Right ventricle myocardium superior (tissue), 1 donor: ENCODE data around the gene TRA2A. TPM values are rescaled to one million over a fixed set of nuclear protein-coding genes. Genes with fewer than 3 reads are reported as not detected.

ENCODE experiments used
- ATAC-seq: fragments of 200-7000 bp; cut with Tn5 transposase; one replicate; pipeline ENCODE4 v1.9.1; 2020; ENCODE audit warnings: mild to moderate bottlenecking; ENCODE audit not compliant: poor library complexity
- DNase-seq: peaks from one replicate; pipeline ENCODE4 v3.0.0-alpha.2; 2020
- intact Hi-C: fragments of 100-400 bp; cut with DNase I; formaldehyde crosslinking; loops from one replicate; pipeline ENCODE4 v1.11.2; 2022
- total RNA-seq: library from RNA; stranded (reverse); fragmentation: NEBNext Ultra II Directional; extraction: Animal tissue kit (Norgen Biotek cat#: 25700); gene quantifications from one replicate; pipeline ENCODE4 v1.2.1, GENCODE V29; 2021
- donor health status: DM: no; HTN: yes; CAD: no; lungs with severe emphysema.

The TRA2A gene
- total RNA-seq, 1 donor from 2014 or later: 25.0 TPM

- ATAC-seq (no peak), DNase-seq (no peak)
- intact Hi-C loops: no loop called here
Observed at GRCh38 chr7:23472956-23473843, 58.6 kb downstream of the TRA2A start.

- ATAC-seq (no peak), DNase-seq (no peak)
- intact Hi-C loops: no loop called here
Observed at GRCh38 chr7:23472556-23472955, 59.2 kb downstream of the TRA2A start.

- ATAC-seq (no peak), DNase-seq (no peak)
- intact Hi-C loops: no loop called here
Observed at GRCh38 chr7:23472046-23472445, 59.7 kb downstream of the TRA2A start.

- ATAC-seq: no peak
- intact Hi-C loops: no loop called here
- no peak for DNase-seq
Observed at GRCh38 chr7:23471106-23471859, 60.5 kb downstream of the TRA2A start.

- DNase-seq (no peak), ATAC-seq (no peak)
- intact Hi-C loops: no loop called here
Observed at GRCh38 chr7:23470330-23471105, 61.3 kb downstream of the TRA2A start, which contains the start of gene IGF2BP3. IGF2BP3 (minus strand) TSS chr7:23470491; CDS start chr7:23470110, 381 bp downstream.

GRCh38 chr7:23469961-23470250, 61.9 kb downstream of the TRA2A start:
- DNase-seq: no peak
- ATAC-seq: no peak
- intact Hi-C loops: no loop called here

GRCh38 chr7:23469150-23469960, 62.4 kb downstream of the TRA2A start:
- intact Hi-C loops: no loop called here
- ATAC-seq: peak; percentile 20
- no peak for DNase-seq

GRCh38 chr7:23468526-23469149, 63.1 kb downstream of the TRA2A start:
- no peak for DNase-seq
- intact Hi-C loops: no loop called here
- ATAC-seq: peak; percentile 13

- DNase-seq (no peak), ATAC-seq (no peak)
- intact Hi-C loops: no loop called here
Observed at GRCh38 chr7:23467806-23468525, 63.8 kb downstream of the TRA2A start.

GRCh38 chr7:23467291-23467805, 64.4 kb downstream of the TRA2A start:
- intact Hi-C loops: no loop called here
- no peak for ATAC-seq
- no peak for DNase-seq

GRCh38 chr7:23462846-23463245, 68.9 kb downstream of the TRA2A start:
- DNase-seq (no peak), ATAC-seq (peak; percentile 85)
- intact Hi-C loops: no loop called here

GRCh38 chr7:23458044-23458443, 73.7 kb downstream of the TRA2A start:
- intact Hi-C loops: no loop called here
- DNase-seq (no peak), ATAC-seq (no peak)

- intact Hi-C loops: no loop called here
- no peak for ATAC-seq
- no peak for DNase-seq
Observed at GRCh38 chr7:23456093-23456492, 75.7 kb downstream of the TRA2A start.

- no peak for DNase-seq
- intact Hi-C loops: no loop called here
- no peak for ATAC-seq
Observed at GRCh38 chr7:23454881-23455526, 76.8 kb downstream of the TRA2A start.
